HG03521 (cell line): Measurements from ENCODE around the gene LRMDA.

Experiments
- ATAC-seq: cut with Tn5 transposase; IDR thresholded peaks from one replicate; pipeline ENCODE4 v1.9.1; 2021; ENCODE audit warnings: mild to moderate bottlenecking, moderate library complexity; ENCODE audit not compliant: unreplicated experiment

LRMDA gene

GRCh38 chr10:75443362-75443761 lies 11.9 kb downstream of the LRMDA start:
- ATAC-seq, result no peak

GRCh38 chr10:75444781-75445386 lies 13.5 kb downstream of the LRMDA start:
- ATAC-seq, result no peak

- no peak for ATAC-seq
Measured at GRCh38 chr10:75446508-75446907, 15.1 kb downstream of the LRMDA start.

GRCh38 chr10:75448166-75448565 lies 16.7 kb downstream of the LRMDA start:
- ATAC-seq, result no peak

GRCh38 chr10:75449382-75450074 lies 18.1 kb downstream of the LRMDA start:
- no peak for ATAC-seq

- ATAC-seq, result no peak
Measured at GRCh38 chr10:75450075-75450445, 18.6 kb downstream of the LRMDA start.

- no peak for ATAC-seq
Measured at GRCh38 chr10:75450644-75451640, 19.5 kb downstream of the LRMDA start.

GRCh38 chr10:75451831-75452230 lies 20.4 kb downstream of the LRMDA start:
- ATAC-seq, result no peak

GRCh38 chr10:75452997-75453396 lies 21.6 kb downstream of the LRMDA start:
- no peak for ATAC-seq

GRCh38 chr10:75456122-75456521 lies 24.7 kb downstream of the LRMDA start:
- no peak for ATAC-seq

- no peak for ATAC-seq
Measured at GRCh38 chr10:75460059-75460458, 28.6 kb downstream of the LRMDA start.

GRCh38 chr10:75461672-75462649 lies 30.5 kb downstream of the LRMDA start:
- no peak for ATAC-seq

- ATAC-seq, result no peak
Measured at GRCh38 chr10:75462865-75463264, 31.4 kb downstream of the LRMDA start.

GRCh38 chr10:75464478-75465449 lies 33.3 kb downstream of the LRMDA start:
- ATAC-seq, result no peak

- ATAC-seq, result no peak
Measured at GRCh38 chr10:75465450-75465827, 34.0 kb downstream of the LRMDA start.

GRCh38 chr10:75466001-75466400 lies 34.6 kb downstream of the LRMDA start:
- ATAC-seq, result no peak

GRCh38 chr10:75466886-75467285 lies 35.5 kb downstream of the LRMDA start:
- ATAC-seq, result no peak

- no peak for ATAC-seq
Measured at GRCh38 chr10:75468612-75469005, 37.2 kb downstream of the LRMDA start.

GRCh38 chr10:75469006-75469616 lies 37.7 kb downstream of the LRMDA start:
- ATAC-seq, result no peak
